D721Med (cell line): ENCODE results near the gene USF2.

ENCODE experiments used
- DNase-seq: peaks from one replicate; pipeline ENCODE4 v3.0.0; 2011; ENCODE audit warnings: low spot score; ENCODE audit not compliant: insufficient read length
- FAIRE-seq: peaks from 2 replicates; lab custom pipeline; 2011; peaks lifted over from hg19 to GRCh38; lab: Jason Lieb, UNC
- TF ChIP-seq, protein P1 (sequence below): IDR thresholded peaks from 2 replicates; pipeline ENCODE4 v1.5.1; 2012; ENCODE audit warnings: mild to moderate bottlenecking, control low read depth; ENCODE audit not compliant: insufficient read depth; ENCODE audit errors: missing control alignments

The USF2 gene

DNA sequence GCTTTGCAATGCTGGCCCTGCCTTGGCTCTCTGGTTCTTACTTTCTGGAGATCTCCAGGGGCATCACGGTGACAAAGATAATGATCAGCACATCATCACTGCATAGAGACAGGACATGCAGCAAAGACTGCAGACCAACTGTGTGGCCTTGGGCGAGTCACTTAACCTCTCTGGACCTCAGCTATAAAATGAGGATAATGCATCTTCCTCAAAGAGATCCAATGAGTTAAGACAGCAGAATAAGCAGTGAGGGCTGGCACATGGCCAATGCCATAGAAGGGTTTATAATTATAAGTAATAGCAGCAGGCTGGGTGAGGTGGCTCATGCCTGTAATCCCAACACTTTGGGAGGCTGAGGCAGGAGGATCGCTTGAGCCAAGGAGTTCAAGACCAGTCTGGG is 25.6 kb downstream of the USF2 start:
- DNase-seq, result no peak
- TF ChIP-seq, protein P1, sequence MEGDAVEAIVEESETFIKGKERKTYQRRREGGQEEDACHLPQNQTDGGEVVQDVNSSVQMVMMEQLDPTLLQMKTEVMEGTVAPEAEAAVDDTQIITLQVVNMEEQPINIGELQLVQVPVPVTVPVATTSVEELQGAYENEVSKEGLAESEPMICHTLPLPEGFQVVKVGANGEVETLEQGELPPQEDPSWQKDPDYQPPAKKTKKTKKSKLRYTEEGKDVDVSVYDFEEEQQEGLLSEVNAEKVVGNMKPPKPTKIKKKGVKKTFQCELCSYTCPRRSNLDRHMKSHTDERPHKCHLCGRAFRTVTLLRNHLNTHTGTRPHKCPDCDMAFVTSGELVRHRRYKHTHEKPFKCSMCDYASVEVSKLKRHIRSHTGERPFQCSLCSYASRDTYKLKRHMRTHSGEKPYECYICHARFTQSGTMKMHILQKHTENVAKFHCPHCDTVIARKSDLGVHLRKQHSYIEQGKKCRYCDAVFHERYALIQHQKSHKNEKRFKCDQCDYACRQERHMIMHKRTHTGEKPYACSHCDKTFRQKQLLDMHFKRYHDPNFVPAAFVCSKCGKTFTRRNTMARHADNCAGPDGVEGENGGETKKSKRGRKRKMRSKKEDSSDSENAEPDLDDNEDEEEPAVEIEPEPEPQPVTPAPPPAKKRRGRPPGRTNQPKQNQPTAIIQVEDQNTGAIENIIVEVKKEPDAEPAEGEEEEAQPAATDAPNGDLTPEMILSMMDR, result no peak
- FAIRE-seq, result no peak

DNA sequence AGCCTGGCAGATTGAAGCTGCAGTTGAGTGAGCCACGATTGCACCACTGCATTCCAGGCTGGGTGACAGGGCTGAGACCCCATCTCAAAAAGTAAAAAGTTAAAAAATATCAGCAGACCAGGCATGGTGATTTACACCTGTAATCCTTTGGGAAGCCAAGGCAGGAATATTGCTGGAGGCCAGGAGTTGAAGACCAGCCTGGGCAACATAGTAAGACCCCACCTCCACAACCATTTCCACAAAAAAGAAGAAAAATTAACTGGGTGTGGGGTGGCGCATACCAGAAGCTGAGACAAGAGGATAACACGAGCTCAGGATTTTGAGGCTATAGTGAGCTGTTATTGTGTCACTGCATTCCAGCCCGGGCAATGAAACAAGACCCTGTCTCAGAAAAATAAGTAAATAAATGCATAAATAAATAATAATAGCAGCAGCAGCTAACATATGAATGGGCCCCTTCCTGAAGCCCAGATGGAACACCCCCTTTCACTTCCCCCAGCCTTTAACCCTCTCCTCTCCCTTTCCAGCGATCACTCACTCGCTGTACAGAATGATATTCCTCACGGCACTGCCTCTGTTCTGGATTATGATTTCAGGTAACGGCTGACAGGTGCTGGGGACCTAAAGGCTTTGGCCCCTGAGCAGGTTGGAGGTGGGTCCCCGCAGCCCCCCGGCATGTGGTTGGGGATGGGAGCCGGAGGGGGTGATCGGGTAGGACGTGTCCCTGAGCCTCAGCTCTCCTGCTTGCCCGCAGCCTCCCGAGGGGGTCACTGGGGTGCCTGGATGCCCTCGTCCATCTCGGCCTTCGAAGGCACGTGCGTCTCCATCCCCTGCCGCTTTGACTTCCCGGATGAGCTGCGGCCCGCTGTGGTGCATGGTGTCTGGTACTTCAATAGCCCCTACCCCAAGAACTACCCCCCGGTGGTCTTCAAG is 26.4 kb downstream of the USF2 start:
- TF ChIP-seq, protein P1, result no peak
- no peak for DNase-seq
- no peak for FAIRE-seq

DNA sequence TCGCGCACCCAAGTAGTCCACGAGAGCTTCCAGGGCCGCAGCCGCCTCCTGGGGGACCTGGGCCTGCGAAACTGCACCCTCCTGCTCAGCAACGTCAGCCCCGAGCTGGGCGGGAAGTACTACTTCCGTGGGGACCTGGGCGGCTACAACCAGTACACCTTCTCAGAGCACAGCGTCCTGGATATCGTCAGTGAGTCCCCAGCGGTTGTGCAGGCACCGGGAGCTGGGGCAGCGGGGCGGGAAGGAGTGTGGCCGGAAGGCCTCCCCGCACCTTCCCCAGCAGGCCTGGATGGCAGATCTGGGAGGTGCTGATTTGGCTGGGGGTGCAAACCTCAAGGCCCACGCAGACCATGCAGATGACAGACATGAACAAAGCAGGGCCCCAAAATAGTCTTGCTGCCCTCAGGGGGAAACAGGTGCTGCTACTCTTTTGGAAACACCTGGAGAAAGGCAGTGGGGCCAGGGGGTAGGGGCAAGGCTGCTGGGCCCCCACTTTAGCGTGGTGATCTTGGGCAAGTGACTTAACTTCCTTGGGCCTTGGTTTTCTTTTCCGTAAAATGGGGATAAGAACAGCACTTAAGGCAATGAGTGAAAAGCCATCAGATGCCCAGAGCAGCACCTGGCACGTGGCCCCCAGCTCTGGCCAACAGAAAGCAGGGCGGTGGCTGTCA is 27.2 kb downstream of the USF2 start:
- DNase-seq (no peak), FAIRE-seq (no peak)
- TF ChIP-seq, protein P1, result no peak

DNA sequence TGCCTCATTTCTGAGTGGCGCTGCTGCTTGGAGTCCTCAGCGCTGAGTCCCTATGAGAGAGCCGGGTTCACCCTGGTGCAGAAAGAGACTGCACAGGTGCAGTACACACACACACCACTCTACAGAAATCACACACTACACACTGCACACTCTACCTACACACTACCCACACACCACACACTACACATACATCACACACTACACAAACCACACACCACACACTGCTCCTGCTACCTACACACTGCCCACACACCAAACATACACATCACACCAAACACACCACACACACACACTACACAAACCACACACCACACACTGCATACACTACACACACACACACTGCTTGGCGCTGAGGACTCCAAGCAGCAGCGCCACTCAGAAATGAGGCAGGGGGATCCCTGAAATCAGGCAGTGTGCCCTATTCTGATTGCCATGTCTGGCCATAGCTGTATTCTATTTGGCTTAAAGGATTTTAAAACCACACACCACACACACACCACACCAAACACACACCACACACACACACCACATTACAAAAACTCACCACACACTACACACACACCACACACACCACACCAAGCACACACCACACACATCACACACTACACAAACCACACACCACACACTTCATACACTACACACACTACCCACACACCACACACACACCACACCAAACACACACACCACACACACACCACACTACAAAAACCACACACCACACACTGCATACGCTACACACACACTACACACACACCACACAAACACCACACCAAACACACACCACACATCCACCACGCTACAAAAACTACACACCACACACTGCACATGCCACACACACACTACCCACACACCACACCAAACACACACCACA is 28.1 kb downstream of the USF2 start:
- DNase-seq (no peak), FAIRE-seq (no peak)
- TF ChIP-seq, protein P1, result no peak

DNA sequence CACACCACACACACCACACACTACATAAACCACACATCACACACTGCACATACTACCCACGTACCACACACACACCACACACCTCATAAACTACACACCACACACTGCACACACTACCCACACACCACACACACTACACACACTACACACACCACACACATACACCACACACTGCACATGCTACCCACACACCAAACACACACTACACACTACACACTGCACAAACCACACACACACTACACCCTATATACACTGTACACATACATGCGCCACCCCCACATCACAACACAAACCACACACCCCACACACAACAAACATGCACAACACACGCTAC is 28.7 kb downstream of the USF2 start:
- DNase-seq (no peak), FAIRE-seq (no peak)
- TF ChIP-seq, protein P1, result no peak

DNA sequence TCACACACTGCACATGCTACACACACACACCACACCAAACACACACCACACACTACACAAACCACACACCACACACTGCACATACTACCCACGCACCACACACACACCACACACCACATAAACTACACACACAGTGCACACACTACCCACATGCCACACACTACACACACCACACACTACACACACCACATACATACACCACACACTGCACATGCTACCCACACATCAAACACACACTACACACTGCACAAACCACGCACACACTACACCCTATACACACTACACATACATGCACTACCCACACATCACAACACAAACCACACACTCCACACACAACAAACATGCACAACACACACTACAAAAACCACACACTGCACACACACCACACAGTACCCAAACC is 29.2 kb downstream of the USF2 start:
- FAIRE-seq (no peak), DNase-seq (no peak)
- TF ChIP-seq, protein P1, result no peak
